Measurements from ENCODE around the gene MAGED1.

GRCh38 chrX:51891245-51891644 lies 2.2 kb upstream of the MAGED1 start:
- no peak for TF ChIP-seq CTCF (conservative IDR thresholded peaks at IDR 0.05; ENCODE audit: low read length)
- TF ChIP-seq EZH2phosphoT487 (IDR thresholded peaks at IDR 0.05; ENCODE audit: borderline replicate concordance) = no peak

Data from Loucy (cell line).